B cell (primary cell): Measurements from ENCODE around the gene UBXN6.

Experiments used
- EZH2 ChIP-seq: IDR thresholded peaks from 2 replicates; pipeline ENCODE4 v1.6.1; 2012; ENCODE audit warnings: borderline replicate concordance, low read depth, mild to moderate bottlenecking, moderate library complexity, low read length; ENCODE audit not compliant: insufficient read depth, poor library complexity, severe bottlenecking
- TF ChIP-seq, protein P1 (sequence below): fragments of 200-600 bp; IDR thresholded peaks from one replicate; pipeline ENCODE4 v1.8.0; 2022; ENCODE audit warnings: antibody characterized with exemption, mild to moderate bottlenecking

GRCh38 chr19:4443188-4443587, 14.4 kb downstream of the UBXN6 start:
- TF ChIP-seq, protein P1, sequence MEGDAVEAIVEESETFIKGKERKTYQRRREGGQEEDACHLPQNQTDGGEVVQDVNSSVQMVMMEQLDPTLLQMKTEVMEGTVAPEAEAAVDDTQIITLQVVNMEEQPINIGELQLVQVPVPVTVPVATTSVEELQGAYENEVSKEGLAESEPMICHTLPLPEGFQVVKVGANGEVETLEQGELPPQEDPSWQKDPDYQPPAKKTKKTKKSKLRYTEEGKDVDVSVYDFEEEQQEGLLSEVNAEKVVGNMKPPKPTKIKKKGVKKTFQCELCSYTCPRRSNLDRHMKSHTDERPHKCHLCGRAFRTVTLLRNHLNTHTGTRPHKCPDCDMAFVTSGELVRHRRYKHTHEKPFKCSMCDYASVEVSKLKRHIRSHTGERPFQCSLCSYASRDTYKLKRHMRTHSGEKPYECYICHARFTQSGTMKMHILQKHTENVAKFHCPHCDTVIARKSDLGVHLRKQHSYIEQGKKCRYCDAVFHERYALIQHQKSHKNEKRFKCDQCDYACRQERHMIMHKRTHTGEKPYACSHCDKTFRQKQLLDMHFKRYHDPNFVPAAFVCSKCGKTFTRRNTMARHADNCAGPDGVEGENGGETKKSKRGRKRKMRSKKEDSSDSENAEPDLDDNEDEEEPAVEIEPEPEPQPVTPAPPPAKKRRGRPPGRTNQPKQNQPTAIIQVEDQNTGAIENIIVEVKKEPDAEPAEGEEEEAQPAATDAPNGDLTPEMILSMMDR, result no peak
- TF ChIP-seq EZH2, result no peak
